ENCODE measurements around the gene P3H2.
"Not testable (repeated sequence)": the region's sequence is repeated elsewhere in the genome, so short reads cannot be mapped to it uniquely, and the experiment has no call there.

The P3H2 gene

GRCh38 chr3:190159902-190160435 is 39.3 kb upstream of the P3H2 start:
- DNase-seq (ENCODE audit: low read depth) = no peak
- TF ChIP-seq, protein P1, sequence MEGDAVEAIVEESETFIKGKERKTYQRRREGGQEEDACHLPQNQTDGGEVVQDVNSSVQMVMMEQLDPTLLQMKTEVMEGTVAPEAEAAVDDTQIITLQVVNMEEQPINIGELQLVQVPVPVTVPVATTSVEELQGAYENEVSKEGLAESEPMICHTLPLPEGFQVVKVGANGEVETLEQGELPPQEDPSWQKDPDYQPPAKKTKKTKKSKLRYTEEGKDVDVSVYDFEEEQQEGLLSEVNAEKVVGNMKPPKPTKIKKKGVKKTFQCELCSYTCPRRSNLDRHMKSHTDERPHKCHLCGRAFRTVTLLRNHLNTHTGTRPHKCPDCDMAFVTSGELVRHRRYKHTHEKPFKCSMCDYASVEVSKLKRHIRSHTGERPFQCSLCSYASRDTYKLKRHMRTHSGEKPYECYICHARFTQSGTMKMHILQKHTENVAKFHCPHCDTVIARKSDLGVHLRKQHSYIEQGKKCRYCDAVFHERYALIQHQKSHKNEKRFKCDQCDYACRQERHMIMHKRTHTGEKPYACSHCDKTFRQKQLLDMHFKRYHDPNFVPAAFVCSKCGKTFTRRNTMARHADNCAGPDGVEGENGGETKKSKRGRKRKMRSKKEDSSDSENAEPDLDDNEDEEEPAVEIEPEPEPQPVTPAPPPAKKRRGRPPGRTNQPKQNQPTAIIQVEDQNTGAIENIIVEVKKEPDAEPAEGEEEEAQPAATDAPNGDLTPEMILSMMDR (IDR thresholded peaks at IDR 0.05; ENCODE audit: low read depth, low read length, missing control alignments) = no peak
- in situ Hi-C loops (cut with HindIII; ENCODE audit: low sequenced_read_pairs) = loop anchor here (5.0 kb wide), 1 partner anchor 37 kb away; no protein-coding TSS in a partner anchor
- H3K4me3 ChIP-seq (ENCODE audit: low read depth, low read length) = no peak overlapping the region

DNA sequence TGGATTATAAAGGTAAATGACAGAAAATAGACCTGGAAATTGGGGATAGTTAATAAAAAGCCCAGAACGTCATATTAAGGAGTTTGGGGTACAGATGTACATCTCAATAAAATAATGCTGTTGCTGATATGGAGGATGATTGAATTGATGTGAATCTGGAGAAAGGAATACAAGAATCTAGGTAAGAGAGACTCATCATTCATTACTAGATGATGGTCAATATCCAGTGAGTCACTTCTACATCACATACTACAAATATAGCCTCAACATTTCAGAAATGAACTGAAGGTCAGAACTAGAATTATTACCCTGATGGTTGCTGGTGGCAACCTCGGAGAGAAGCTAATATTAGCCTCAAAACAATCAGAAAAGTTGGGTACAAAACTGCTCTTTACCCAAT is 37.6 kb upstream of the P3H2 start:
- no peak overlapping the region for H3K4me3 ChIP-seq (ENCODE audit: low read depth, low read length)
- DNase-seq (ENCODE audit: low read depth) = no peak
- in situ Hi-C loops (cut with HindIII; ENCODE audit: low sequenced_read_pairs) = loop anchor here (5.0 kb wide), 1 partner anchor 39 kb away; no protein-coding TSS in a partner anchor
- TF ChIP-seq, protein P1 (IDR thresholded peaks at IDR 0.05; ENCODE audit: low read depth, low read length, missing control alignments) = no peak

DNA sequence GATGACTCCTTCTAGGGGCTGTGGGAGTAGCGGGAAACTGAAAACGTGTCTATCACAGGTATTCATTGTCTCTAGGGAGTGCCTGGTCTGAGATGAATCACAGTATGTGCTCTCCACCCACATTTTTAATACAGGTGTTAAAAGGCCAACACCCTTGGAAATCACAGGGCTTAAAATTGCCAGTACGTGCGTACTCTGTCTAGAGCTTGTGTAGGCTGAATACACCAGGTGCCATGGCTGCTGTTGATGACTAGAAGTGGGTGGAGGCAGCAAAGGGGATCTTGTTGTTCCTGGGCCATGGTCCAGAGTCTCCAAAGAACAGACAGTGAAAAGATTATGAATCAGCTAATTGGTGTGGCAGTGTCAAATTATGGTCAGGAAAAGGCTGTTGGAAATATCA is 35.1 kb upstream of the P3H2 start:
- H3K4me3 ChIP-seq (ENCODE audit: low read depth, low read length) = no peak overlapping the region
- TF ChIP-seq, protein P1 (IDR thresholded peaks at IDR 0.05; ENCODE audit: low read depth, low read length, missing control alignments) = no peak
- in situ Hi-C loops (cut with HindIII; ENCODE audit: low sequenced_read_pairs) = loop anchor here (5.0 kb wide), 1 partner anchor 42 kb away; no protein-coding TSS in a partner anchor
- peak; percentile 20 for DNase-seq (ENCODE audit: low read depth)

DNA sequence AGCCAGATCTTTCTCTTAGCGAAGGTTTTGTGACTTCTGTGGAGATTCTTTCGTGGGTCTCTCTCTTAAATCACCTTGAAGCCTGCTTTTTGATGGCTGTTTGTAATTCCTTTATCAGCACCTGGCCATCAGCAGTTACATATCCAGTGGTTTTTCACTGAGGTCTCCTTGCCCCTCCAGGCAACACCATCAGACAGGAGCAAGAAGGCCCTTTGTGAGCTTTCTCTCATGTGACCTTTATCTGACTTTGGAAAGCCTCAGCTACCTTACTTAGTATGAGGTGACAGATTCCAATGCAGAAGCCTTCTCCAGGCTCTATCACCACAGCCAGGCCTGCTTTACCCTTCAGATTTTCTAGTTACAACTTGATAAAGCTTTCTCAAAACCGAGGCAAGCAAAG is 30.0 kb upstream of the P3H2 start:
- DNase-seq (ENCODE audit: low read depth) = no peak
- in situ Hi-C loops (cut with HindIII; ENCODE audit: low sequenced_read_pairs) = no loop called here
- TF ChIP-seq, protein P1 (IDR thresholded peaks at IDR 0.05; ENCODE audit: low read depth, low read length, missing control alignments) = no peak
- H3K4me3 ChIP-seq (ENCODE audit: low read depth, low read length) = no peak overlapping the region

DNA sequence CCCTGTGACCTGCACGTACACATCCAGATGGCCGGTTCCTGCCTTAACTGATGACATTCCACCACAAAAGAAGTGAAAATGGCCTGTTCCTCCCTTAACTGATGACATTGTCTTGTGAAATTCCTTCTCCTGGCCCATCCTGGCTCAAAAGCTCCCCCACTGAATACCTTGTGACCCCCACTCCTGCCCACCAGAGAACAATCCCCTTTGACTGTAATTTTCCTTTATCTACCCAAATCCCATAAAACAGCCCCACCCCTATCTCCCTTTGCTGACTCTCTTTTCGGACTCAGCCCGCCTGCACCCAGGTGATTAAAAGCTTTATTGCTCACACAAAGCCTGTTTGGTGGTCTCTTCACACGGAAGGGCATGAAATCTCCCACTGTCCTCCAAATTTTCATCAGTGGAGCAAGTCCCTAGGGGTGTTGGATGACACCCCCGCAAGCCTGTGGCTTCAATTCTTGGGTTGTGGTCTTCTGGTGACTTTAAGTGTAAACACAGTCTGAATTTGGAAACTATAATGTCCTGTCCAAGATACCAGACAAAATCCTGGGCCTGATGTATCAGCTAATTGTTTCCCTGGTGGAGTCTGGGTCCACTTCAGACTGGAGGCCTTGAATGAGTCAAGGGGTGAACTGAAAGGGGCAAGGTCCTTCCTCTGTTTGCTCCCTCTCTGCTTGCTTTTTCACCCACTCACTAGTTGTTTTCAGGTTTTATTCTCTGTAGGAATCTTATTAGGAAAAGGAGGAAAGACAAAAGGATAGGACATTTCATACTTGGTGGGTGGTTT is 29.3 kb upstream of the P3H2 start:
- H3K4me3 ChIP-seq (ENCODE audit: low read depth, low read length); in situ Hi-C loops (cut with HindIII; ENCODE audit: low sequenced_read_pairs); DNase-seq (ENCODE audit: low read depth): not testable (repeated sequence)

- H3K4me3 ChIP-seq (ENCODE audit: low read depth, low read length); in situ Hi-C loops (cut with HindIII; ENCODE audit: low sequenced_read_pairs); DNase-seq (ENCODE audit: low read depth): not testable (repeated sequence)
Observed at GRCh38 chr3:190144793-190145192, 24.1 kb upstream of the P3H2 start.

GRCh38 chr3:190142041-190142440 is 21.3 kb upstream of the P3H2 start:
- in situ Hi-C loops (cut with HindIII; ENCODE audit: low sequenced_read_pairs) = no loop called here
- no peak for DNase-seq (ENCODE audit: low read depth)
- TF ChIP-seq, protein P1 (IDR thresholded peaks at IDR 0.05; ENCODE audit: low read depth, low read length, missing control alignments) = no peak
- no peak overlapping the region for H3K4me3 ChIP-seq (ENCODE audit: low read depth, low read length)
